ENCODE measurements around the gene CPNE8.

Gene CPNE8

DNA sequence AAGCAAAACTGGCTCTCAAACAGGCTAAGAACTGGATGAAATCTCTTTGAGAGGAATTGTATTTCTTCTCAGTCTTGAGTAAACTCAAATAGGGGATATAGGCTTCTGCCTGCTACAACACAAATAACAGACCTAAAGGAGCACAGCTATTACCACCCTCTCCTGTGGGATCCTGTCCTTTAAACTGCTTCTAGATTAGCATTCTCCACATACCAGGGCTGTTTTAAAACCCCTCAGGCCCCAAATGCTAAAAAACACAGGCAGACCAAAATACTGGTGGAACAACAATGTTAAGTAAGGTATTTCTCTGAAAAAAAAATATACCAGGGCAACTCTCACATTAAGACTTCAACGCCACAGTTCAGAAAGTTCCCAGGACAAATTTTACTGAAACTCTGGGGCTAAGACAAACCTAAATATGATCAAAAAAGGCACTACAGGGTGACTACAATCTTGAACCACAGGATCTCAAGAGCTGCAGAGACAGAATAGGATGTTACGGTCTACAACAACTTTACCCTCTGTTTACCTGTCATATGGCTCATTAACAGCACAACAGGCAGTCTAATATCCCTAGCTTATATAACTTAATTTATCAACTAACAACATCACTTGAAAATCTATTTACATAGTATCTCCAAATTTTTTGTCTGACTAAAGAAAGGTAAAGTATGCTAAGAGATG lies 7.2 kb downstream of the CPNE8 start:
- in situ Hi-C loops (cut with HindIII; ENCODE audit: low sequenced_read_pairs): no loop called here

DNA sequence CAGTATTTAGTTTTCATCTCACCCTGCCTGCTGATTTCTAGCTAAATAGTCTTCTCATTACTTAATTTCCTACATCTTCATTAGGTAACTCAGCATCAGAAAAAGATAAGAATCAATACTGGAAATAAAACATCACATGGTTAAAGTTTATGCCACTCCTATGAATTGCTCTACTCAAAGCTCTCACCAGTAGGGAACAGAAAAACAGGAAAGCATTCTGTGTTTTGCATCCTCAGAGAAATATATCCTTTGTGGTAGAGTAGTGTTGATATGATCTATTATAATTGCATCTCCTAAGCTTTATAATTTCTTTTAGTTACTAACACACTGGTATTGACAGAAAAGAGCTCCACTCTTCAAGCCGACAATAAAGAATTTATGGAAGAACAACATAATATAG lies 9.9 kb downstream of the CPNE8 start:
- in situ Hi-C loops (cut with HindIII; ENCODE audit: low sequenced_read_pairs): no loop called here

DNA sequence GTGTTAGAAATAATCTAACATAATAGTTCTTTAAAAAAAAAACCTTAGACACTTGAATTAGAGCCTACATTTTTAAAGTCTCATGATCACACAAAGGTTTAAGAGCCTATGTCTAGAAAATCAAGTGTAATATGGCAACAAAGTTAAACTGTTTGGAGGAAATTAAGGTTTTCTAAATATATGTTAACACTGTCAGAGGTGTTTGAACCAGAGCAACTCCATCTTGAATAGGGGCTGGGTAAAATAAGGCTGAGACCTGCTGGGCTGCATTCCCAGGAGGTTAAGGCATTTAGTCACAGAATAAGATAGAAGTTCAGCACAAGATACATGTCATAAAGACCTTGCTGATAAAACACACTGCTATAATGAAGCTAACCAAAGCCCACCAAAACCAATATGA lies 12.4 kb downstream of the CPNE8 start:
- in situ Hi-C loops (cut with HindIII; ENCODE audit: low sequenced_read_pairs): no loop called here

DNA sequence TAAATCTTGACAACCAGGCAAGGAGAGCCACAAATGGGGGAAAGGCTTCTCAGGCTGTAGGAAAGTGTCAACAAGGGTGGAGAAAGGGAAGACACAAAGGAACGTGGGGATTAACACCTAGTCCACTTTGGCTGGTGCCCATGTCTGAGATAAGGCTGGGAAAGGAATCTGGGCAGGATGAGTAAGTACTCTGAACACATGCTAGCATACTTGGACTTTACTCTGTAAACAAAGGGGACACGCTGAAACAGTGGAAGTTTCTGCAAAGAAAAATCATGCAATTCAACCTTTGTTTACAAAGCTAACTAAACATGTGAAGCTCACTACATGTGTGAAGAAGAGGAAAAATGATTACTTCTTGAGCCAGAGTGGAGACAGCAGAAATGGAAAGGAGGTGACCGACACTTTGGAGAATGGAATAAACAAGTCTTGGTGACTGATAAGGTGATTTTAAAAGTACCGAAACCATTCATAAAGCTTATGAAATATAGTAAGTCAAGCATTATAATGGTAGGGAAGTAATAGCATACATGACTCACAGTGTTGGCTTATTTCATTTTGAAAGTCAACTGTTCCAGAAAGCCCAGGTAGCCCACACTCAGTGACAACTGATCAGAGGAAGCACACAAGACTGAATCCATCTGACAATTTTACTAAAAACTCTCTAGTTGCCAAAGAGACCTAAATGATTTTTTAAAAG lies 13.2 kb downstream of the CPNE8 start:
- in situ Hi-C loops (cut with HindIII; ENCODE audit: low sequenced_read_pairs): no loop called here

DNA sequence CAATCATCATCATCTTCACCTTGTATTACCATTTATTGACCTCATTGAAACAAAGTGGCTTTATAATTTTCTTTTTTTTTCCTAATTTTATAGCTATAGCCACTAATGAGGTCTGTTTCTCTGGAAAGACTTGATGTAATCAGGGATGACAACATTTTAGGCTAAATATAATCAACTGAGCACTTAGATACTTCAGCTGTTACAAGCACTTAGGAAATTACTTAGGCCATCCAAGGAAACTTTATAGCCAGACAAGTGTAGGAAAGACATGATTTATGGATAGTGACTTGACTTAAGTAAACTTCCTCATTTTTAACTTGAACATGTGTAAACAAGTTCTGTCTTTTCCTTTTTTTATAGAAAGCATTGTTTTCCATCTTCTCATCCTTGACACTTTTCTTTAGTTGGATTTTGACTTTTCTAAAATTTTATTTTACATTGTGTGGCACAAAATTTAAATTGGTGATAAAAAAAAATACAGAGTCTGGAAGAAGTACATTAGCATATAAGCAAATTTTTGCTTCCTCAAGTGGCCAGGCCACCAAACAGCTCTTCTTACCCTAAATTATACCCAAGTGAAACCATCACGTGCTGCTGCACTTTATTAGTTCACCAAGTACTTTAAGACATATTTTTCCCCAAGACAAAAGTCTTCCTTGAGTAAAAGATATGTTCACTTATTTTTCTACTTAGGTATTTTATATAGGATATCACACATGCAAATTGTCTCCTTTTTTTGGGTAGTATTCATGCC lies 15.1 kb downstream of the CPNE8 start:
- in situ Hi-C loops (cut with HindIII; ENCODE audit: low sequenced_read_pairs): no loop called here

DNA sequence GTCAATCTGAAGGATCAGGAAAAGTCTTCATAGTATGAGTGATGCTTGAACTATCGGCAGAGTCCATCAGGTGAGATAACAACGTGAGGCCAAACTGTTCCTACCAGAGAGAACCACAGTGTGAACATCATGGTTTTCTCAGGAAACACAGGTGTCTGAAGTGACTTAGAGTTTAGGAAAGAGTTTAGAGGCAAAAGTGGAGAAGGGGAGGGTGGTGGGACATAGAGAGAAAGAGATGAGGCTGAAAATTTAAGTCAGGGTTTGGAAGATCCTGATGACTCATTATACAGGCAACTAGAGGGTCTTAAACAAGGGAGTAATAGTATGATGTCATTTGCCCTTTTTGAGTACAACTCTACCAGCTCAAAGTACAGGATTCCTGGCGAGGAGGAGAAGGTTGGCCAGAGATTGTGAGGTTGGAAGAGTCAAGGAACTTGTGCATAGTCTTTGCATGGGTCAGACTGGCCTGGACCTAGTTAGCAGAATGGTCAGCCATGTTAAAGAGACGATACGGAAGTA lies 16.0 kb downstream of the CPNE8 start:
- in situ Hi-C loops (cut with HindIII; ENCODE audit: low sequenced_read_pairs): no loop called here

DNA sequence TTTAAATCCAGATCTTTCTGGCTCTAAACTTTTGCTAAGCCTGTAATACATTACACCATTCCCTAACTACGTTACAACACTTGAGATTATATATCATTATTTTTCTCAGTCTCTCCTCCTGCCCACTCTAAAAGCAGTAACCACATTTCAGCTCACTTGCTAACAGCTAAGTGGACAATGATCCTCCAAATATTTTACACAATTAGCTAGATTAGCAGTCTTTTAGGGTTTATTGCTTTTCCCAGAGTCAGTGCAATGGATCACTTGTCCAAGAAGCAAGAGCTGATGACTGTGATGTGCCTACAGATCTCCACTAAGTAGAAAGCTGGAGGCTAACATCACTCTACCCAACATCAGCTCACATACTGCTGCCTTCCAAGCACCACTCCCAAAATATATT lies 17.6 kb downstream of the CPNE8 start:
- in situ Hi-C loops (cut with HindIII; ENCODE audit: low sequenced_read_pairs): no loop called here

DNA sequence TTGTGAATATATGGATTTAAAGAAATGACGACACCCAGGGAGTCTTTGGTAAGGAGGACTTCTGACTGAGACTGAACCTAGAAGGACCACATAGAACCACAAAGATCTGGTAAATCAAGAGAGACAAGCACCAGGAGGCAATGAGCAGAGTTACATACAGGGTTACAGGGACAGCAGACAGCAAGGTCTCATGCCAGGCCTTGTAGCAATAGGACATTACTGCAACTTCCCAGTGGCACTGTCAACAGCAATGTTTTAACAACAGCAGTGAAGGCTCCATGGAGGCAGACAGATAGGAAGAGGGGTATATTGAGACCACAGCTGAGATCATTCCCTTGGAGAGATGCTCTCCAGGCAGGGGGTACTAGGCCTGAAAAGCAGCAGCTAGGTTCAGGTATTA lies 18.5 kb downstream of the CPNE8 start:
- in situ Hi-C loops (cut with HindIII; ENCODE audit: low sequenced_read_pairs): no loop called here

DNA sequence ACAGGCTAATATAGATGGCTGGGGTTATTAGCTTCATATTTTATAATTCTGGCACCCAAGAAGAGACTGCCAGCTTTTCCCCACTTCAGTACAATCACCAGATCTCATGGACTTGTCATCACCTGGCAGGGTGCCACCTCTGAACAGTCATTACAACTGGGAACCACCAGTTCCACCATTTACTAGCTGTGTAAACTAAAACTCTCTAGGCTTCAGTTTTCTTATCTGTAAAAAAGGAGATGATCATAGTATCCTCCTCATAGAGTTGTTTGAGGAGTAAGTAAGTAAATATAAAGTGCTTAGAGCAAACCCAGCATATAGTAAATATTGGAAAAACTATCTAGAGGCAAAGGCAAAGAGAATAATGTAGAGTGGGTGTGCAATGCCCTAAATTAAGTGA lies 19.3 kb downstream of the CPNE8 start:
- in situ Hi-C loops (cut with HindIII; ENCODE audit: low sequenced_read_pairs): no loop called here

DNA sequence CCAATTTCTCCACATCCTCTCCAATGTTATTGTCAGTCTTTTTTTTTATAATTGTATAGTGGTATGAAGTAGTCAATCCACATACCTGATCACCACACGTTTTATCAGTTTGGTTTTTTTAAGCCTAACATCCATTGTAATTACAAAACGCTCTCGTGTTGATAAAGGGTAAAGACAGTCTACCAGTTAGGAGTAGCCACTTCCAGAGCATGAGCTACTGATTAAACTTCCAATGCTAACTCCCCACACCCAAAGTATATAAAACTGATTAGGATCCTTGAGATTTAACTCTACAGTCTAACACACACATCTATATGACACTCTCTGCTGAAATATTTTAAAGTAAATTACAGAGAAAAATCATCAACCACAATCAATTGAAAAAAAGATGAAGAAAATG lies 20.7 kb downstream of the CPNE8 start:
- in situ Hi-C loops (cut with HindIII; ENCODE audit: low sequenced_read_pairs): no loop called here

DNA sequence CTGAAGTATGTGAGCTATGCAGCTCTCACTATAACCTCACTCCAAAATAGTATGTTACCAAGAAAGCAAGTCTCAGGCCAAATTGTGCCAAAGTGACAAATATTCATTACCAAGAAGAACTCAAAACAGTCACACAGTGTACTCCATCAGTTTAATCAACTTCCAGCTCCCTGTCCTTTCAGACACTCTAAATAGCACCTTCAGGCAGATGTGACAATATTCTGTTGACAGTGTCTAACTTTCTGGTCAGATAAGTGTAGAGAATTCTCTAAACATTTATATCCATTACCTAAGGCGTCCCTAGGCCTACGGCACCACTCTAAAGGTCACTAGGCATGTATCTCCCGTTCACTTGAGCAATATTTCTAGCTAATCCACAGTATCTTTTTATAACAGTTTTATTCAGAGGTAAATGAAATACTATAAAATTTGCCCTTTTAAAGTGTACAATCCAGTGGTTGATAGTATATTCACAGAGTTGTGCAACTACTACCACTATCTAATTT lies 21.7 kb downstream of the CPNE8 start:
- in situ Hi-C loops (cut with HindIII; ENCODE audit: low sequenced_read_pairs): no loop called here

DNA sequence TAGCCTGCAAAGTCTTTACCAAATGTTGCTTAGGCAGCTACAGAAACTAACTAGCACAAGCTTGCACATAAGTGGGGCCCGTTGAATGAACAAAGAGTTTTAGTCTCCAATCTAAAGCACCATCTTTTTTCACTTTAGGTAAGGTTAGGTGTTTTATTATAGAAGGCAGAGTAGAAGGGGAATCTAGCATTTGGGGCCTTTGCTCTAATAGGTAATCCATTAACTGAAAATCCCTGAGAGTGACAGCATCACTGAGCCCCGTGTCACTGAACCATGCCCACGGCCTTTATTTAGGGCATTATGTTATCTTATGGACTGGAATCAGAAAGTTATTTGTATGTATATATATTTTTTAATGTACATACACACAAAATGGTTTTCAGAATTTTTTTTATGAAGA lies 25.1 kb downstream of the CPNE8 start:
- in situ Hi-C loops (cut with HindIII; ENCODE audit: low sequenced_read_pairs): no loop called here

DNA sequence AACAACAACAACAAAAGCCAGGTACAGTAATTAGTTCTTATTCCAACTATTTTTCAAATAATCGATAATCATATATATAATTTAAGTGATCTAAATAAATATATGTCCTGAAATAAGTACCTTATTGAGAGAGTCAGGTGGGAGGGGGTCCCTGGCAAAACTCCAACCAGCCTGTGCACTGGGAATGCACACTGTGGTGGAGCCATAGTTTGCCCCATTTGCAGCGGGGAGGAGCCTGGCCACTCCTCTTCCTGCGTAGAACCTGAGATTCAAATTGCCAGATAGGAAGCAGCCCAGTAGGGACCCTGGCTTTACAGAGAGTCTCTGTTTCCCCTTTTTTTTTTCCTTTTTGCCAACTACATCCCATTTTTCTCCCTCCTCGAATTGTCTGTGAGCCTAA lies 26.4 kb downstream of the CPNE8 start:
- in situ Hi-C loops (cut with HindIII; ENCODE audit: low sequenced_read_pairs): no loop called here

DNA sequence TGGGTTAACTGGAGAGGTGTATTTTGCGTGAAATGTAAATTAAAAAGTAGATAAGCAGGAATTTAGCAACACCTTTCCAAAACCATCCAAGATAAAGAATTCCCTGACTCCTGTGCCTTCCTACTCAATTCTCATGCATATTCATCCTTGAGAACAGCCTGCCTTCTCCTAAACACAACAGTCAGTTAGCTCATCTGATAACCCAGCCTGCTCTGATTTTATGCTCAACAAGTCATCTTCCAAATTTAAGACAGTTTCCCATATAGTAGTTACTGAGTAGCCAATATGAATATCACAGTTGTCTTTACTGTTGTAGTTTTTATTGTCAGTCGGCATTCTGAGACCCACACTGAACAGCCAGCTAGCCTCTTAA lies 27.1 kb downstream of the CPNE8 start:
- in situ Hi-C loops (cut with HindIII; ENCODE audit: low sequenced_read_pairs): no loop called here

DNA sequence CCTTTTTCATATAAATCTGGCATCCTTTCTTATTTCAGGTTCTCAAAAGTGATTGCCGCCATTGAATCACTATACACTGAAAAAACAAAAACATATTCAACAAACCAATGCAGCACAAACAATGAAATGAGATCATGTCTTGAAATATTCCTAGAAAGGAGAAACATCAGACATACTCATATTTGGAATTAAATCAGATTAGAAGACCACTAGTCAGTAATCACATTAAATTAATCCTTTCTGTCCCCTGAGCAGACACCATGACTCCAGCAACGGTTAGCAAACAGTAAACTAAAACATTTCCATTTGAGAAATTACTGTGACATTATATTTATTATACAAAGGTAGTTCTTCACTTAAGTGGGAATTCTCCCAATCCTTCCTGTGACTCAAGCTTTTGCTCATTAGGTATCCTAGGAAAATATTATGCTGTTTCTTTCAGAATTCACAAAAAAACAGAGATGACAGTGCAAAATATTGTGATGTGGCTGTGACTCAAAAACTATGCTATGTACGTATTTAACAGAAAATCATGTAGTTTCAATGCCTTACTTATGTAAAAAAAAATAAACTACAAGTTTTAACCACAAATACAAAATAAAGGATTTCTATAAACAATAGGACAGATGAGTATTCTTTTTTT lies 29.7 kb downstream of the CPNE8 start:
- in situ Hi-C loops (cut with HindIII; ENCODE audit: low sequenced_read_pairs): no loop called here

DNA sequence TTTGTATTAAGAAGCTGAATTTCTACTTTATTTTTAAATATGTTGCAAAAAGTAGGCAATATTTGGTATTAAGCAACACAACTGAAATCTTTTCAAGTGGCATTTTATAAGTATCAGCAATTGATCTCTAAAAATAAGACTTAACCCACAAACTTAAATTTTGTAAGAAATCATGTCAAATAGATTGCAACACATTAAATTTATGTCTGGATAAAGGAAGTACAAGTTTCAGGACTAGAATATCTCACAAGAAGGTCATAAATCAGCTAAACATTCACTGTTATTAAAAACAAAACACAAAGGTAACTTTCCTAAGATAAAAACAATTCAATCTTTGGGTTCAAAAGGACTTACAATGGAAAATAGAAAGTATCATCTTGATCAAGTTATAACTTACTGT lies 32.8 kb downstream of the CPNE8 start:
- in situ Hi-C loops (cut with HindIII; ENCODE audit: low sequenced_read_pairs): no loop called here

DNA sequence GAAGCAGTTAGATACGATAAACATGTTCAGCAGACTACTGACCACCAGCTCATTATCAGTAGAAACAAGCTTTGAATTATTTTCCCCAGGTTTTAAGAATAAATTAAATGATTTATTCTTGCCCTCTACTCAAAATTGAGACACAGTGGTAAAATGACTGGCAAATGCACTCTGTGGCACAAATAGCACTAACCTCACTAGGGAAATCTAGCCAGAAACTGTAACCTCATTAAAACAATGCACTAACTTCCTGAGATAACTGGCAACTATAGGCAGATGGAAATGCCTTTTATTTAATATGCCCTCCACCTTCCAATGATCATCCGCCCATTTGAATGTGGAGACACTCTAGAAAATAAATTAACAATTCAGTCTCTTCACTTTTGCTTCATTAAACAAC lies 33.2 kb downstream of the CPNE8 start:
- in situ Hi-C loops (cut with HindIII; ENCODE audit: low sequenced_read_pairs): no loop called here

DNA sequence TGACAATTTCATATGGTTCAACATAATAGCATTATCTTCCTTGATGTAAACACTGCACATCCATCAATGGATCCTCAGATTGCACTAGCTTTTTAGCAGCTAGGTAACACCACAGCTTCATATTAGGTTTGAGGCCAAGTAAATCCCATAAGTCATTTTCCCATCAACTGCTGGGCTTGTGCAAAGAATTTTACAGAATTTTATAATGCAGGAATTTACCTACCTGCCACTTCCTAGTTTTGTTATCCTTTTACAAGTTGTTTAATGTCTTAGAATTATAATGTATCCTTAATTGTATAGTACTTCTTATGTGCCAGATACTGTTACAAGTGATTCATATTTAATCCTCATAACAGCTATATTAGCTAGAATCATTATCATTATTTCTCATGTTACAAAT lies 36.4 kb downstream of the CPNE8 start:
- in situ Hi-C loops (cut with HindIII; ENCODE audit: low sequenced_read_pairs): no loop called here

DNA sequence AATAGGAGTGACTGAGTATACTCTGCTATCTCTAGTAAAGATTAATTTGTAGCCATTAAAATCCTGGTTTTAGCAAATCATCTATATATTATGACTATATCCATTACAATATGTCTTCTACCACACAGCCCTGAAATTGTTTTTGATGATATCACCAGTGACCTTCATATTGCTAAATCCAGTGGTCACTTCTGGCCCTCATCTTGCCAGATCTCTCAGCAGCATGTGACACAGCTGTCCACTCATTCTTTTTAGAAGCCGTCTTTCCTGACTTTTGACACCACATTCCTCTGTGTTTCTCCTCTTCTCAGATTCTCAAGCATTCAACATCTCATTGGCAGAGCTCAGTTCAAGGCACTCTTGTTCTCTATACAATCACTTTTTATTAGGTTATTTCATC lies 54.9 kb downstream of the CPNE8 start:
- in situ Hi-C loops (cut with HindIII; ENCODE audit: low sequenced_read_pairs): no loop called here

DNA sequence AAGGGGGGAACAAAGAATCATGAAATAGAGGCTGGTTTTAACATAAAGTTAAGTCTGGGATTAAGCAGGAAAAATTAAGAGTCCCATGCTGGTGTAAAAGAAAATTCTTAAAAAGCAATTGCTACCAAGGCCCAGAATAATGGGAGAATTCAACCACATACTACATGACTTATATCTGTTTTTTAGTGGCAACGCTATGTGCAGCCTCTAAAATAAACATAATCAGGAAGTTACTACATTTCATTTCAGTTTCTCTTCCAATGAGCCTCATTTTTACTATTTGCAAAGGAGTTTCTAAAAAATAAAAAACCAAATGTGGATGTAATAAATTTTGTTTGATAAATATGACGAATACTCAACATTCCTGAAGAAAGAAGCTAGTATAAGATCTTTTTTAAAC lies 58.1 kb downstream of the CPNE8 start:
- in situ Hi-C loops (cut with HindIII; ENCODE audit: low sequenced_read_pairs): no loop called here

DNA sequence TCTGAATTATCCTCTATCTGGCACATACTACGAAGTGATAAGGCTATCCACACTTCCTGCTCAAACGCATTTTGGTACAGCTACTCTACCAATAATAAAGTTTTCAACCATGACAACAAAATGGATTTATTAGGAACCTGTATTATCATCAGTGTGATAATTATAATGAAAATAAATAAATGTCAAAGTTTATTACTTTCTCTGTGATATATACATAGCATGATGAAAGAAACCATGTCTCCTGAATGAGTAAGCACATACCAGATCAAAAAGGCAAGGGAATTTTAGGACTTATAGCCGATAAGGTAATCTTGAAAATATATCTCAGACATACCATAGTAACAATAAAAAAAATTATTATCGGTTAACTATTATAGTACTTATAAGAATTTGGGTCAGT lies 61.1 kb downstream of the CPNE8 start:
- in situ Hi-C loops (cut with HindIII; ENCODE audit: low sequenced_read_pairs): no loop called here

All from DLD1 (cell line).